Measurements from ENCODE around the gene IFI27L1. TPM values are rescaled to one million over a fixed set of nuclear protein-coding genes. Genes with fewer than 3 reads are reported as not detected.

The IFI27L1 gene
- total RNA-seq, 1 experiment from 2014 or later = 19.6 TPM

DNA sequence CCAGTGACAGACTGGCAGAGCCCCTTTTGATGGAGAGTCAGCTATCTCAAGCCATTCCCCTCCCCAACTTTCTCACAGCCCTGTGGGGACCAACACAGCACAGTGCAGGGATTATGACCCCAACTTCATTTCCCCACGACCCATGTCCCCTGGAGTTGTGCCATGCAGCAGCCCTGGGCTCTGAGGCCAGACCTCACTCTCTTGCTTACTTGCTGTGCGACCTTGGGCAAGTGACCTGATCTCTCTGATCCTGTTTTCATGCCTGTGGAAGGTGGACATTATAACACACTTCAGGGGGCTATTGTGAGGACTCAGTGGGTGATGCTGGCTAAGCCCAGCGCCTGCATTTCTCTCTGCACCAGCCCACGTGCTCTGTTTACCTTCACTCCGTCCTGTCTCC is 40.9 kb upstream of the IFI27L1 start:
- TF ChIP-seq, protein P1, sequence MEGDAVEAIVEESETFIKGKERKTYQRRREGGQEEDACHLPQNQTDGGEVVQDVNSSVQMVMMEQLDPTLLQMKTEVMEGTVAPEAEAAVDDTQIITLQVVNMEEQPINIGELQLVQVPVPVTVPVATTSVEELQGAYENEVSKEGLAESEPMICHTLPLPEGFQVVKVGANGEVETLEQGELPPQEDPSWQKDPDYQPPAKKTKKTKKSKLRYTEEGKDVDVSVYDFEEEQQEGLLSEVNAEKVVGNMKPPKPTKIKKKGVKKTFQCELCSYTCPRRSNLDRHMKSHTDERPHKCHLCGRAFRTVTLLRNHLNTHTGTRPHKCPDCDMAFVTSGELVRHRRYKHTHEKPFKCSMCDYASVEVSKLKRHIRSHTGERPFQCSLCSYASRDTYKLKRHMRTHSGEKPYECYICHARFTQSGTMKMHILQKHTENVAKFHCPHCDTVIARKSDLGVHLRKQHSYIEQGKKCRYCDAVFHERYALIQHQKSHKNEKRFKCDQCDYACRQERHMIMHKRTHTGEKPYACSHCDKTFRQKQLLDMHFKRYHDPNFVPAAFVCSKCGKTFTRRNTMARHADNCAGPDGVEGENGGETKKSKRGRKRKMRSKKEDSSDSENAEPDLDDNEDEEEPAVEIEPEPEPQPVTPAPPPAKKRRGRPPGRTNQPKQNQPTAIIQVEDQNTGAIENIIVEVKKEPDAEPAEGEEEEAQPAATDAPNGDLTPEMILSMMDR (IDR thresholded peaks at IDR 0.05) = no peak
- TF ChIP-seq, protein P2, sequence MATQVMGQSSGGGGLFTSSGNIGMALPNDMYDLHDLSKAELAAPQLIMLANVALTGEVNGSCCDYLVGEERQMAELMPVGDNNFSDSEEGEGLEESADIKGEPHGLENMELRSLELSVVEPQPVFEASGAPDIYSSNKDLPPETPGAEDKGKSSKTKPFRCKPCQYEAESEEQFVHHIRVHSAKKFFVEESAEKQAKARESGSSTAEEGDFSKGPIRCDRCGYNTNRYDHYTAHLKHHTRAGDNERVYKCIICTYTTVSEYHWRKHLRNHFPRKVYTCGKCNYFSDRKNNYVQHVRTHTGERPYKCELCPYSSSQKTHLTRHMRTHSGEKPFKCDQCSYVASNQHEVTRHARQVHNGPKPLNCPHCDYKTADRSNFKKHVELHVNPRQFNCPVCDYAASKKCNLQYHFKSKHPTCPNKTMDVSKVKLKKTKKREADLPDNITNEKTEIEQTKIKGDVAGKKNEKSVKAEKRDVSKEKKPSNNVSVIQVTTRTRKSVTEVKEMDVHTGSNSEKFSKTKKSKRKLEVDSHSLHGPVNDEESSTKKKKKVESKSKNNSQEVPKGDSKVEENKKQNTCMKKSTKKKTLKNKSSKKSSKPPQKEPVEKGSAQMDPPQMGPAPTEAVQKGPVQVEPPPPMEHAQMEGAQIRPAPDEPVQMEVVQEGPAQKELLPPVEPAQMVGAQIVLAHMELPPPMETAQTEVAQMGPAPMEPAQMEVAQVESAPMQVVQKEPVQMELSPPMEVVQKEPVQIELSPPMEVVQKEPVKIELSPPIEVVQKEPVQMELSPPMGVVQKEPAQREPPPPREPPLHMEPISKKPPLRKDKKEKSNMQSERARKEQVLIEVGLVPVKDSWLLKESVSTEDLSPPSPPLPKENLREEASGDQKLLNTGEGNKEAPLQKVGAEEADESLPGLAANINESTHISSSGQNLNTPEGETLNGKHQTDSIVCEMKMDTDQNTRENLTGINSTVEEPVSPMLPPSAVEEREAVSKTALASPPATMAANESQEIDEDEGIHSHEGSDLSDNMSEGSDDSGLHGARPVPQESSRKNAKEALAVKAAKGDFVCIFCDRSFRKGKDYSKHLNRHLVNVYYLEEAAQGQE (IDR thresholded peaks at IDR 0.05; ENCODE audit: insufficient read depth in 1 of 2, low read depth in 2 of 2, low read length in 1 of 2) = no peak
- TF ChIP-seq SIN3A (IDR thresholded peaks at IDR 0.05; ENCODE audit: borderline replicate concordance, insufficient read depth, low read depth, low read length) = no peak
- TF ChIP-seq POLR2AphosphoS5 (IDR thresholded peaks at IDR 0.05; ENCODE audit: low read depth, low read length) = no peak
- no peak for TF ChIP-seq TCF7L2 (IDR thresholded peaks at IDR 0.05; ENCODE audit: low read depth, low read length)
- DNase-seq (ENCODE audit: low read depth, low spot score) = no peak
- BruUV-seq (replicated peaks) = no TSS peak
- Histone ChIP-seq H3K27me3 (ENCODE audit: control insufficient read depth, insufficient read depth, low read length) (no peaks in the 10 kb centered on the region), H3K4me3 (ENCODE audit: low read depth in 2 of 2, low read length in 2 of 2) (no peak overlapping the region), H3K36me3 (ENCODE audit: control insufficient read depth, insufficient read depth, low read length) (no peaks in the 10 kb centered on the region), H3K4me1 (ENCODE audit: control insufficient read depth, insufficient read depth, low read length) (no peaks in the 10 kb centered on the region), H3K9me3 (ENCODE audit: control insufficient read depth, insufficient read depth, low read depth, low read length) (no peaks in the 10 kb centered on the region), H3K27ac (ENCODE audit: low read length) (no peak overlapping the region)
- in situ Hi-C loops (cut with HindIII; ENCODE audit: low pct_unique_long_range_greater_than_20kb, low sequenced_read_pairs) (no loop called here), intact Hi-C loops (cut with micrococcal nuclease; ENCODE audit: unreplicated experiment) (no loop called here)
- ChIA-PET CTCF (no interaction called here), POLR2A (no interaction called here)
- no peak for ATAC-seq

DNA sequence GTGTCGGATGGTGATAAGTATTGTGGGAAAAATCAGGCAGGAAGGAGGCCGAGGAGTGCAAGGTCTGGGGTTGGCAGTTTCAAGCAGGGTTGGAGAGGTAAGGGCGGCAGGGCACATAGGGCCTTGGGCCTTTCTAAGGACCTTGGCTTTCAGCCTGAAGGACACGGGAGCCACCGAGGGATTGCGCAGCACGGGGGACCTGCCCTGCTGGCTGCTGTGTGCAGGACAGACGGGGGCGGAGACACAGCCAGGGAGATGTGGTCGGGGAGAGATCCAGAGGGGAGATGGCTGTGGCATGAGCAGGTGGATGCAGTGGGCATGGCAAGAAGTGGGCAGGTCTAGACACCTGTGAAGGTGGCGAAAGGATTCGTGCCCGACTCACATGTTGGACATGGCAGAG is 40.3 kb upstream of the IFI27L1 start:
- Histone ChIP-seq H3K9me3 (ENCODE audit: control insufficient read depth, insufficient read depth, low read depth, low read length) (no peaks in the 10 kb centered on the region), H3K27ac (ENCODE audit: low read length) (no peak overlapping the region), H3K4me3 (ENCODE audit: low read depth in 2 of 2, low read length in 2 of 2) (no peak overlapping the region), H3K36me3 (ENCODE audit: control insufficient read depth, insufficient read depth, low read length) (no peaks in the 10 kb centered on the region), H3K27me3 (ENCODE audit: control insufficient read depth, insufficient read depth, low read length) (no peaks in the 10 kb centered on the region), H3K4me1 (ENCODE audit: control insufficient read depth, insufficient read depth, low read length) (no peaks in the 10 kb centered on the region)
- CTCF ChIA-PET = no interaction called here
- TF ChIP-seq, protein P2 (IDR thresholded peaks at IDR 0.05; ENCODE audit: insufficient read depth in 1 of 2, low read depth in 2 of 2, low read length in 1 of 2) = no peak
- TF ChIP-seq SIN3A (IDR thresholded peaks at IDR 0.05; ENCODE audit: borderline replicate concordance, insufficient read depth, low read depth, low read length) (no peak), TCF7L2 (IDR thresholded peaks at IDR 0.05; ENCODE audit: low read depth, low read length) (no peak), POLR2AphosphoS5 (IDR thresholded peaks at IDR 0.05; ENCODE audit: low read depth, low read length) (no peak)
- TF ChIP-seq, protein P1 (IDR thresholded peaks at IDR 0.05) = no peak
- DNase-seq (ENCODE audit: low read depth, low spot score) (no peak), ATAC-seq (no peak)
- in situ Hi-C loops (cut with HindIII; ENCODE audit: low pct_unique_long_range_greater_than_20kb, low sequenced_read_pairs) = no loop called here
- no TSS peak for BruUV-seq (replicated peaks)
- POLR2A ChIA-PET = no interaction called here
- intact Hi-C loops (cut with micrococcal nuclease; ENCODE audit: unreplicated experiment) = no loop called here

Data from Panc1 (cell line).